ENCODE results near the gene SETBP1.

The SETBP1 gene

GRCh38 chr18:44638811-44639210 is 41.9 kb upstream of the SETBP1 start:
- no peak for DNase-seq (ENCODE audit: low spot score)
- TF ChIP-seq CTCF (IDR thresholded peaks at IDR 0.05; ENCODE audit: extremely low read depth, missing control alignments): no peak

DNA sequence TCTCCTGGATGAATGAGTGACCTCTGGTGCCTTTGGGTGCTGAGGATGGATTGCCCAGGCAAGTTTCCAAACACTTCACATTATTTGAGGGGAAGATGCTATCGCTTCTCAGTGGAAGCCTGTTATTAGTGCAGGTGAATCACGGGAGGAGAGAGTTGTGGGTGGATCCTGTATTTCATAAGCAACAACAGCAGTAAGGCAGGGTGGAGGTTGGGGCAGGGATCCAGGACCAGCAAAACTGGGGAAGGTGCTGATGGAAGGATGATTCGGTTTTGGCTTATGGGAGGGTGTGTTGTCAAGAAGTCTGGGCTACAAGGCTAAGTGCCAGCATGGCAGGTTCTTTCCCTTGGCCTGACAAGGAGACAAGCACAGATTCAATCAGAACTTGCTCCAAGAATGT is 37.7 kb upstream of the SETBP1 start:
- TF ChIP-seq CTCF (IDR thresholded peaks at IDR 0.05; ENCODE audit: extremely low read depth, missing control alignments): no peak
- no peak for DNase-seq (ENCODE audit: low spot score)

DNA sequence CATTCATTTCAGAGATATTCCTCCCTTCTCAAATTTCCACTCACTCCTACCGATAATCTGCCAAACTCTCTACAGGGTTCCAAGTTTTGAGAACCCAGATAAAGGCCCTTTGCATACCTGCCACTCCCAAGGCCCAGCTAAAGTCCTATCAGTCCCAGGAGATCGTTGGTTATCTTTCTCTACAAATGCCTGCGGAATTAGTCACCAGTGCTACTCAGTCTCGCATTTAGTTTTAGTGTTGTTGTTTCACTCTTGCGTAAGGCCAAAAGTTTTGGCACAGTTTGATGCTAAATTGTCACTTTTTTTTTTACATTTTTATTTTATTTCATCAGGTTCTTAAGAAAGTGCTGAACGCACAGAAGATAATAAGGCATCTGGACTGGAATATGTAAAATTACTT is 29.2 kb upstream of the SETBP1 start:
- DNase-seq (ENCODE audit: low spot score): no peak
- no peak for TF ChIP-seq CTCF (IDR thresholded peaks at IDR 0.05; ENCODE audit: extremely low read depth, missing control alignments)

DNA sequence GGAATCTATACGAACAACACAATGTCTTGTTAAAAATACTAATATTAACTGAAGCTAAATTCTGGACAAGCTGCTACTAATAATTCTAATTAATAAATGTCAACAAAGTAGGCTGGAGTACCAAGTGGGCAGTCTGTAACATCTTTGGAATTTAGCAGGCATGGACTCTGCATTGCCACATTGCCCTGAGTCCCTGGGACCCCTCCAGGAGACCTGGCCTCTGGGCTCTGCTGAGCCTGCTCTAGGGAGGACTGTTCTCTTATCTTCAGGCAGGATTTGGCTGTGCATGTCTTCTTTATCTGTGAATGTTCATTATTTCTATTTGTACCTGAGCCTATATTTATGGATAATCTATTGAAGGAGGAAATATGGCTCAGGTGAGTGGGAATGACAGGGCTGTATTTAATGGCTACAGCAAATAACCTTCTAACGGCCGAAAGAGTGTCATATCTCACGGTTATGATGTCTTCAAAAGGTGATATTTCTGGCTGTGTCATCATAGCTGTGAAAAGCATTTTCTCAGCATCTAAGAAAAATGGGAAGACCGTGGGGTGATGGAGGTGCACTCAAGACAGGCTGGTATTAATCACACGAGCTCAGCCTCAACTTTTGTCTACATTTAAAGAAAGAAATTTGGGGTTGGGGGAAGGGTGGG is 28.6 kb upstream of the SETBP1 start:
- no peak for TF ChIP-seq CTCF (IDR thresholded peaks at IDR 0.05; ENCODE audit: extremely low read depth, missing control alignments)
- DNase-seq (ENCODE audit: low spot score): no peak

GRCh38 chr18:44652722-44653121 is 28.0 kb upstream of the SETBP1 start:
- no peak for DNase-seq (ENCODE audit: low spot score)
- TF ChIP-seq CTCF (IDR thresholded peaks at IDR 0.05; ENCODE audit: extremely low read depth, missing control alignments): no peak

DNA sequence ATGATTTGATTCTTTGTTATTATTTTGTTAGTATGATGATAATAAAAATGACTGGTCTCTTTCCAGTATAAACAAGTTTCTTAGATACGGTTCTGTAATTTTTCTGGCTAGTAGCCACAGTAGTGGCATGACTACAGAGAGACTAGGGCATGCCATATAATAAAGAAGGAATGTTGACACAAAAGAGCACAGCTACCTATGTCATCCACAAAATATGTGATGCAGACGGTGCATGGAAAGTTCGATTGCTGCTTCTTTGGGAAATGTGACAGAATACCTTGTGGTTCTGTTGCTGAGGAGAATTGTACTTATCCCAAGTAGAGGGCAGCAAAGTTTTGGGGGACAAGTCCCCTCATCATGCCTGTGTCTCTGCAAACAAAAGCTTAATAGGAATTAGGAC is 26.1 kb upstream of the SETBP1 start:
- no peak for TF ChIP-seq CTCF (IDR thresholded peaks at IDR 0.05; ENCODE audit: extremely low read depth, missing control alignments)
- DNase-seq (ENCODE audit: low spot score): no peak

GRCh38 chr18:44655435-44655834 is 25.3 kb upstream of the SETBP1 start:
- no peak for TF ChIP-seq CTCF (IDR thresholded peaks at IDR 0.05; ENCODE audit: extremely low read depth, missing control alignments)
- DNase-seq (ENCODE audit: low spot score): no peak

Measured in GM20000 (cell line).